CD8-positive, alpha-beta memory T cell (primary cell): ENCODE results near the gene TRPC4. TPM values are rescaled to one million over a fixed set of nuclear protein-coding genes. Genes with fewer than 3 reads are reported as not detected.

ENCODE experiments used
- CTCF ChIA-PET: fragments of 350-600 bp; sonication (Branson Sonifier 250); formaldehyde crosslinking; loops from one replicate; lab custom pipeline; 2021; ENCODE audit warnings: antibody characterized with exemption; lab: Charles Lee
- POLR2A ChIA-PET: fragments of 350-600 bp; sonication (Branson Sonifier 250); formaldehyde crosslinking; loops from one replicate; lab custom pipeline; 2021; ENCODE audit warnings: antibody characterized with exemption; lab: Charles Lee
- DNase-seq, 5 donors: peaks; one replicate each; pipeline versions ENCODE4 v3.0.0 to v3.0.0-alpha.2; 2020 to 2022; ENCODE audit warnings: mixed read lengths in 1 of 5
- H3K27ac ChIP-seq: one replicate; pipeline ENCODE4 v1.7.0; 2013; ENCODE audit warnings: low read depth, mild to moderate bottlenecking, low read length, moderate library complexity
- H3K27me3 ChIP-seq: 2 replicates; pipeline ENCODE4 v1.7.0; 2013; ENCODE audit warnings: low read length, mild to moderate bottlenecking; ENCODE audit not compliant: insufficient read depth, poor library complexity, severe bottlenecking
- H3K36me3 ChIP-seq: 2 replicates; pipeline ENCODE4 v1.7.0; 2013; ENCODE audit warnings: mild to moderate bottlenecking, low read length, moderate library complexity; ENCODE audit not compliant: insufficient read depth
- H3K4me1 ChIP-seq: 2 replicates; pipeline ENCODE4 v1.7.0; 2013; ENCODE audit warnings: mild to moderate bottlenecking, low read length, moderate library complexity; ENCODE audit not compliant: insufficient read depth
- H3K4me3 ChIP-seq: 2 replicates; pipeline ENCODE4 v1.7.0; 2013; ENCODE audit warnings: mild to moderate bottlenecking, low read length
- H3K9me3 ChIP-seq: 2 replicates; pipeline ENCODE4 v1.7.0; 2013; ENCODE audit warnings: mild to moderate bottlenecking, low read length
- H3K27ac Mint-ChIP-seq, 8 donors: one replicate each; pipeline ENCODE4 v1.8.0; 2020 to 2021; ENCODE audit warnings: mixed read lengths in 8 of 8, mild to moderate bottlenecking in 6 of 8, inconsistent platforms in 3 of 8, moderate library complexity in 3 of 8
- H3K27me3 Mint-ChIP-seq, 2 donors: one replicate each; pipeline ENCODE4 v1.8.0; 2020 to 2021; ENCODE audit warnings: mixed read lengths in 2 of 2, mild to moderate bottlenecking in 1 of 2, moderate library complexity in 1 of 2
- H3K36me3 Mint-ChIP-seq, 3 donors: one replicate each; pipeline ENCODE4 v1.8.0; 2020 to 2021; ENCODE audit warnings: mixed read lengths in 3 of 3, inconsistent platforms in 1 of 3, mild to moderate bottlenecking in 1 of 3
- H3K4me1 Mint-ChIP-seq, 3 donors: one replicate each; pipeline ENCODE4 v1.8.0; 2020 to 2021; ENCODE audit warnings: mixed read lengths in 3 of 3, inconsistent platforms in 1 of 3, mild to moderate bottlenecking in 1 of 3
- H3K4me3 Mint-ChIP-seq, 7 donors: one replicate each; pipeline ENCODE4 v1.8.0; 2020 to 2021; ENCODE audit warnings: mixed read lengths in 7 of 7, mild to moderate bottlenecking in 6 of 7, moderate library complexity in 4 of 7, inconsistent platforms in 2 of 7
- H3K9me3 Mint-ChIP-seq, 5 donors: one replicate each; pipeline ENCODE4 v1.8.0; 2020 to 2022; ENCODE audit warnings: mixed read lengths in 5 of 5, mild to moderate bottlenecking in 3 of 5, moderate library complexity in 2 of 5, inconsistent platforms in 1 of 5
- polyA plus RNA-seq: library from polyadenylated mRNA; unstranded; fragments of 300-500 nt; fragmentation: Illumina TruSeq; gene quantifications from one replicate; pipeline ENCODE4 v1.2.3, GENCODE V29; 2021
- total RNA-seq, 2 experiments: library from RNA; stranded (reverse); gene quantifications; one replicate each; pipeline ENCODE4 v1.2.3, GENCODE V29; 2021

TRPC4 gene
- total and polyA plus RNA-seq, 3 experiments from 2014 or later: not detected

DNA sequence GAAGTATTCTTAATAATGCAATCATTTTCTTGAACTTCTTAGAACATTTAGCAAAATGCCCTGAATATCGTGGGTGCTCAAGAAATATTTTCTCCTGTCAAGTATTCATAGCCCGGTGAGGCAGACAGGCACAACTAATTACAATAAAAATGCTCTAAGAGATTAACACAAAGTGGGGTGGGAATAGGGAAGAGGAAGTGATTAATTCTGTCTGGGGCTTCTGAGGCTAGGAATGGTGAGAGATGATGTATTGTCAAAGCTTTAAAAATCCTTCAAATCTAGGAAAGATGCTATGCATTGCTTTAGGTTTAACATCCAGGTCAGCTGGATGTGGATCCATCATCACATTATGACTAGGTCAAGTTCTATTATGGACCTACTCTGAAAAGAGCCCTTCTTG lies 204.2 kb downstream of the TRPC4 start:
- DNase-seq: no peak
- H3K4me1 ChIP-seq: no peaks in the 10 kb centered on the region
- ChIA-PET POLR2A (no interaction called here), CTCF (no interaction called here)
- H3K27me3 ChIP-seq: no peaks in the 10 kb centered on the region
- H3K4me3 ChIP-seq: no peak overlapping the region
- Mint-ChIP-seq H3K27me3 (no peaks in the 10 kb centered on the region), H3K9me3 (peaks cover 0 to 9% (median 3%) of the 10 kb centered on the region in 5 donors), H3K36me3 (no peaks in the 10 kb centered on the region), H3K4me1 (no peaks in the 10 kb centered on the region), H3K27ac (no peak overlapping the region), H3K4me3 (no peak overlapping the region)
- H3K27ac ChIP-seq: no peak overlapping the region
- H3K9me3 ChIP-seq: no peaks in the 10 kb centered on the region
- H3K36me3 ChIP-seq: no peaks in the 10 kb centered on the region

DNA sequence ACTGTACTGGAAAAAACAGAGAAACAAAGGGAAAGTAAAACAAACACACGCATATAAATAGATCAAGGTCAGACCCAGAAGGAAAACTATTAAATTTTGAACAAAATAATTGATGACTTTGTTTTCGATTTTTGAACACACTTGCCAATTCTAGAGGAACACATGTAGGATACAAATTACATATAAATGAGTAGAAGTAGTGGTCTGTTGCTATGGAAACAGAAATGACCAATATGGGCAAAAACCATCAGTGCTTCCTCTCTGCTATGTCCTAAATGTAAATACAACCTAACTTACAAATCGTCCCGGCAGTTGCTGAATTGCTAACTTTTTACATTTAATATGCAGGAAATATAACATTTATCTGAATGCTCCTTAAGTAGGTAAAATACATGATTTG lies 205.8 kb downstream of the TRPC4 start:
- Histone ChIP-seq H3K36me3 (no peaks in the 10 kb centered on the region), H3K4me1 (no peaks in the 10 kb centered on the region), H3K9me3 (no peaks in the 10 kb centered on the region), H3K27me3 (no peaks in the 10 kb centered on the region), H3K4me3 (no peak overlapping the region), H3K27ac (no peak overlapping the region)
- peaks cover 0 to 9% (median 3%) of the 10 kb centered on the region in 5 donors for H3K9me3 Mint-ChIP-seq
- no peaks in the 10 kb centered on the region for H3K27me3 Mint-ChIP-seq
- POLR2A ChIA-PET: no interaction called here
- CTCF ChIA-PET: no interaction called here
- no peaks in the 10 kb centered on the region for H3K4me1 Mint-ChIP-seq
- H3K4me3 Mint-ChIP-seq: no peak overlapping the region
- H3K27ac Mint-ChIP-seq: no peak overlapping the region
- H3K36me3 Mint-ChIP-seq: no peaks in the 10 kb centered on the region
- no peak for DNase-seq

DNA sequence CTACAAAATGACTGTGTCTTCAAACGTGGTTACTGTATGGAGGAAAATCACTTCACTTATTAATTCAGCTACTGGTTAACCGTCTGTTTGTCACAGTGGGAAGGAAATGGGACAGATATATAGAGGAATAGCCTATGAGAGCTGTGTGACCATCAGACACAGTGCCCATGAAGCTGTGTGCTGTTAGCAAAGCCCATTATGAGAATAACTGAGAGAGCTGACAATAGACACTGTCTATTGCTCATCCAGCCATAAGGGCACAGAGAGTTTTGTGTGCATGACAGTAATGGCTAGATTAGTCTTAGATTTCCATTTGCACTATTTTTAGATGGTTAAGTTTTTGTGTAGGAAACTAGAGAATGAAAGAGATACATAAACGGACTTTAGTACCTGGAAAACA lies 206.9 kb downstream of the TRPC4 start:
- no peaks in the 10 kb centered on the region for H3K36me3 Mint-ChIP-seq
- peaks cover 0 to 8% (median 2%) of the 10 kb centered on the region in 5 donors for H3K9me3 Mint-ChIP-seq
- no peak for DNase-seq
- ChIA-PET CTCF (no interaction called here), POLR2A (no interaction called here)
- H3K4me1 Mint-ChIP-seq: no peaks in the 10 kb centered on the region
- H3K27me3 ChIP-seq: no peaks in the 10 kb centered on the region
- H3K27ac Mint-ChIP-seq: no peak overlapping the region
- no peak overlapping the region for H3K4me3 Mint-ChIP-seq
- no peaks in the 10 kb centered on the region for H3K27me3 Mint-ChIP-seq
- H3K27ac ChIP-seq: no peak overlapping the region
- H3K9me3 ChIP-seq: no peaks in the 10 kb centered on the region
- H3K4me3 ChIP-seq: no peak overlapping the region
- H3K36me3 ChIP-seq: no peaks in the 10 kb centered on the region
- no peaks in the 10 kb centered on the region for H3K4me1 ChIP-seq

DNA sequence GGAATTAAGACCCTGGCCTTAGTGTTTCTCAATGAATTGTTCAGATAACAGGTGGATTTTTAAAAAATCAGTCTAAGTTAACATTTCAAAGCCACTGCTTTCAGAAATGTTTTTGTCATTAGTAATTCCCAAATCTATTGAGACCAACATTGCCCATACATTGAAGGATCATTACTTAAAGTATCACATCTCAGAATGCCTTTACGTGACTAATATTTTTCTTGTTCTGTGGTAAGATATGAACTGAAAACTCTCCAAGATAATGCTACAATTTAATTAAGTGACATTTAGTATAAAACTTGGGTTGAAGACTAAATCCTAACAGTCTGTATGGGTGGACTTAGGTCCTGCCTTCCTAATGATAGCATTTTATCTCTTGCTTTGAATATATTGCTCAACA lies 211.6 kb downstream of the TRPC4 start:
- no peaks in the 10 kb centered on the region for H3K27me3 Mint-ChIP-seq

DNA sequence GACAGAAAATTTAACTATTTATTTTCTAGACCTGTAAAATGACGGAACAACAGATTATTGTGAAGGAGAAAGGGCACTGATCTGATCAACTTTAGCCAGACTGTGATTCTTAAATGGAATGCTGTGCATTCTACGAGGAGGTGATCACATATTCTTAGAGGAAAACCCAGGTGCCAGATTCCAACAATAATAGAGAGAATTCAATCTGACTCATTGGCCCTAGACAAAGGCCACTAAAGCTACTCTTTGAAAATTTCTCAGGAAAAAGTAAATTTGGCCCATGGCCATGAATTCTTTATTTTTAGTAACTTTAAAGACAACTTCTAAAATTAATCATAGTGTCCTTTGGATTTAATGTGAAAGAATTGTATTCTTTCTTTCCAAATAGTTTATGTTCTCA lies 212.4 kb downstream of the TRPC4 start:
- CTCF ChIA-PET: no interaction called here
- H3K4me1 Mint-ChIP-seq: no peaks in the 10 kb centered on the region

More for the DNA sequence above, 211.6 kb downstream of the TRPC4 start:
- no peaks in the 10 kb centered on the region for H3K36me3 Mint-ChIP-seq
- no peaks in the 10 kb centered on the region for H3K27me3 ChIP-seq
- no peak overlapping the region for H3K27ac Mint-ChIP-seq
- no peak overlapping the region for H3K4me3 ChIP-seq
- no peak overlapping the region for H3K27ac ChIP-seq
- ChIA-PET CTCF (no interaction called here), POLR2A (no interaction called here)
- peaks cover 0 to 8% (median 0%) of the 10 kb centered on the region in 5 donors for H3K9me3 Mint-ChIP-seq
- no peaks in the 10 kb centered on the region for H3K4me1 Mint-ChIP-seq
- H3K9me3 ChIP-seq: no peaks in the 10 kb centered on the region
- H3K4me1 ChIP-seq: no peaks in the 10 kb centered on the region
- no peak overlapping the region for H3K4me3 Mint-ChIP-seq
- no peaks in the 10 kb centered on the region for H3K36me3 ChIP-seq
- no peak for DNase-seq

DNA sequence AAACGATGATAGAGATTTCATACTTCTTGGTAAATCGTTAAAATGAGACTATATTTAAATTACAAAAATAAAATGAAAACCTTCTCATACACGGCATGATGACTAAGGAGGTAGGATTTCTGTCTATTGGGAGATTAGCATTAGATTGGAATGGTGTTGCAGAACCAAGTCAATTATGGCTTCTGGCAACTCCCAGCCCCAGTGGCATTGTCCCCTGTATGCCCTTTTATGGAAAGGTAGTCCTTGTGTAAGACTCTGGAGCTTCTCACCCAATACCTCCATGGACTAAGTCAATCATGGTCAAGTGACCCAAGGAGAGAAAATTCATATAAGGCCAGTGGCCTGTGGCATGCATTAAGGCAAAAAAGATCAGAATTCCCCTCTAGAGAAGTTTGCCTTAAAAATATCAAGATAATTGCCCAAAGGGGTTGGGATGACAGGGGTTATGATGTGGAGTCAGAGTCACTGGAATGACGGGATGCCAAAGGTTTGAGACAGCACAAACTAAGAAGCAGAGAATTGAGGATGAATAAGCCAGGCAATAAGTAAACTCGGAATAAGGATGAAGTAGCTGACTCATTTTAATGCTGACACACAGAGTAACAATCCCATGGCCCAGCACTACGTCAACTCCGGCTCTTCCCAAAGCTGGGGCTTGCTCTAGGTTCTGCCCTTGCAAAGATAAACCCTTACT lies 213.2 kb downstream of the TRPC4 start:
- H3K4me1 Mint-ChIP-seq: no peaks in the 10 kb centered on the region
- H3K27me3 Mint-ChIP-seq: no peaks in the 10 kb centered on the region
- no peak for DNase-seq
- no peak overlapping the region for H3K27ac Mint-ChIP-seq
- H3K4me3 ChIP-seq: no peak overlapping the region
- ChIA-PET POLR2A (no interaction called here), CTCF (no interaction called here)
- H3K4me1 ChIP-seq: no peaks in the 10 kb centered on the region
- no peaks in the 10 kb centered on the region for H3K27me3 ChIP-seq
- peaks cover 0 to 10% (median 0%) of the 10 kb centered on the region in 5 donors for H3K9me3 Mint-ChIP-seq
- no peaks in the 10 kb centered on the region for H3K36me3 Mint-ChIP-seq
- H3K4me3 Mint-ChIP-seq: no peak overlapping the region
- no peaks in the 10 kb centered on the region for H3K36me3 ChIP-seq
- H3K27ac ChIP-seq: no peak overlapping the region
- H3K9me3 ChIP-seq: no peaks in the 10 kb centered on the region

More for the DNA sequence above, 212.4 kb downstream of the TRPC4 start:
- Histone ChIP-seq H3K36me3 (no peaks in the 10 kb centered on the region), H3K9me3 (no peaks in the 10 kb centered on the region), H3K4me1 (no peaks in the 10 kb centered on the region), H3K27me3 (no peaks in the 10 kb centered on the region), H3K27ac (no peak overlapping the region), H3K4me3 (no peak overlapping the region)
- Mint-ChIP-seq H3K27ac (no peak overlapping the region), H3K27me3 (no peaks in the 10 kb centered on the region), H3K4me3 (no peak overlapping the region), H3K36me3 (no peaks in the 10 kb centered on the region), H3K9me3 (peaks cover 0 to 10% (median 0%) of the 10 kb centered on the region in 5 donors)
- DNase-seq: no peak
- POLR2A ChIA-PET: no interaction called here

DNA sequence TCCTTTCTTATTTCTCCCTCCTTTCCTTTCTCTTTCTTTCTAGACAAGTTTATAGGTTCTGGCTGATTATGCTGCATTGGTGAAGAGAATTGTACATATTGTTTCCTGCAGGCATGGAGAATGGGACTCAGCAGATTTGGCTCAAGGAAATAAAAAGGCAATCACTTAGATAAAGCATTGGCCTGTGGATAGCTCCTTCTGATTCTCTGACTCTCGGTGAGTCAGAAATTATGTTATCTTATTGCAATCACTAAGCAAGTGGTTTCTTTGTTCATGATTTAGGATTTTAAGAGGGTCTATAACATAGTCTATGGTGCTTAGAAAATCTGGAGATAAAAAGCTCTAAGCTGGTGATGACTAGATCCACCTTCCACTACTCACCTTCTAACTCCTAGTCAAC lies 217.0 kb downstream of the TRPC4 start:
- no peaks in the 10 kb centered on the region for H3K36me3 ChIP-seq
- ChIA-PET CTCF (no interaction called here), POLR2A (no interaction called here)
- no peak for DNase-seq
- peaks cover 0 to 10% (median 0%) of the 10 kb centered on the region in 5 donors for H3K9me3 Mint-ChIP-seq
- no peak overlapping the region for H3K27ac ChIP-seq
- H3K27me3 Mint-ChIP-seq: no peaks in the 10 kb centered on the region
- peaks cover 0 to 2% (median 0%) of the 10 kb centered on the region in 3 donors for H3K36me3 Mint-ChIP-seq
- no peak overlapping the region for H3K4me3 ChIP-seq
- H3K27ac Mint-ChIP-seq: no peak overlapping the region
- H3K4me1 ChIP-seq: no peaks in the 10 kb centered on the region
- no peaks in the 10 kb centered on the region for H3K4me1 Mint-ChIP-seq
- no peak overlapping the region for H3K4me3 Mint-ChIP-seq
- no peaks in the 10 kb centered on the region for H3K27me3 ChIP-seq
- no peaks in the 10 kb centered on the region for H3K9me3 ChIP-seq

DNA sequence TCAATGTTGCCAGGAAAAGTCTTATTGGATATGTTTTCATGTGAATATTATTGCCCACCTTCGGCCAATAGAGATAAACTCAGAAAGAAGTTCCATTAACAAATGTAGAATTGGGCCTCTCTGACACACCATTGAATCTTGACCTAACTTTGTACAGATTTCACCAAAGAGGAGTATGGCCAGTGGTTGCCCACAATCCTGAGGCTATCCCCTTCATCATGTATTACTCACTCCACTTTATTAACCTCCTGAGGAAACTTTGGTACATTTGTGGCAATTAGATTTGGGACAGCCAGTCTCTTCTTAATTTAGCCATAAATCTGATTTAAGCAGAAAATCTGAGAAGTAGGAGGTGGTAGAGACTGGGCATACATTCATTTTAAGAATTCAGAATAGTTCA lies 217.7 kb downstream of the TRPC4 start:
- Histone ChIP-seq H3K4me1 (no peaks in the 10 kb centered on the region), H3K9me3 (no peaks in the 10 kb centered on the region), H3K27ac (no peak overlapping the region), H3K4me3 (no peak overlapping the region), H3K36me3 (no peaks in the 10 kb centered on the region), H3K27me3 (no peaks in the 10 kb centered on the region)
- DNase-seq: no peak
- peaks cover 0 to 2% (median 0%) of the 10 kb centered on the region in 3 donors for H3K36me3 Mint-ChIP-seq
- ChIA-PET CTCF (no interaction called here), POLR2A (no interaction called here)
- H3K9me3 Mint-ChIP-seq: peaks cover 0 to 12% (median 0%) of the 10 kb centered on the region in 5 donors
- no peaks in the 10 kb centered on the region for H3K27me3 Mint-ChIP-seq
- H3K4me3 Mint-ChIP-seq: no peak overlapping the region
- no peaks in the 10 kb centered on the region for H3K4me1 Mint-ChIP-seq
- H3K27ac Mint-ChIP-seq: no peak overlapping the region
